HG02798 (cell line): ENCODE results near the gene SOX13.

Source experiments
- ATAC-seq: cut with Tn5 transposase; IDR thresholded peaks from one replicate; pipeline ENCODE4 v1.9.1; 2021; ENCODE audit warnings: mild to moderate bottlenecking; ENCODE audit not compliant: unreplicated experiment, poor library complexity

SOX13 gene

DNA sequence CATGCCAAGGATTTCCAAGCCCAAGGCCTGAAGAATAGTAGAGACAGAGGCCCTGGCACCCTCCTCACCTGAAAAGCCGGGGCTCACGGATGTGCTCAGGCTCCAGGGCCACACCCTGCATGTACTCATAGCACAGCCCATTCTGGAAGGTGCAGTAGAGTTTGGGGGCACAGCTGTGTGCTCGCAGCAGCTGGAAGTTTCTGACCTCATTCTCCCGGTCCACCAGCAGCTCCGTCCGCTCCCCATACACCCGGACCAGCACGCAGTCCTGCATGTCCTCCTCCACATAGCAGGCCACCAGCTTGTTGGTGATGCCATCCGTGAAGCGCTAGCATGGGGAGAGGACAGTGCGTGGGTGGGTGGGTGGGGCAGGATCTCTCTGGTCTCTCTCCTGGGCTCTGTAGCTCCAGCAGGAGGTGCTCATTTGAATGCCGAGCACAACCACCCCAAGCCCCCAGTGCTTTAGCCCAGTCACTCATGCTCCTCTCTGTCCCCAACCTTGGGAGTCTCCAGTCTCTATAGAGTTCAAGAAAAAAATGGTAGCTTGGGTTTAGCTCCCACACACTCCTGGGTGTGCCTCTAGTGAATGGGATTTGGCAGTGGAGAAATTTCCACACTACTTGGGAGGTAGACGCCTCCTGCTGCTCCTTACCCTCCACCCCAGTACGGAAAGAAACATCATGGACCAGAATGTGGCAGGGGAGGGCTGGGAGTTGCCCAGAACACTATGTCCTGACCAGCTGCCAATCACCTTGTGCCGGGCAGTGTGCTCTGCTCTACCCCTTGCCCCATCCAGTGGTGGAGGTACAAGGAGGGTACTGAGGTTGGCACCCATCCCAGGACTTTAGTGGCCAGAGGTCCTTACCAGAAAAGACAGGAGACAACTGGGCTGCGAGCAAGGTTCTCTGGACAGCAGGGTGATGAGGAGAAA, 77.0 kb downstream of the SOX13 start:
- no peak for ATAC-seq

DNA sequence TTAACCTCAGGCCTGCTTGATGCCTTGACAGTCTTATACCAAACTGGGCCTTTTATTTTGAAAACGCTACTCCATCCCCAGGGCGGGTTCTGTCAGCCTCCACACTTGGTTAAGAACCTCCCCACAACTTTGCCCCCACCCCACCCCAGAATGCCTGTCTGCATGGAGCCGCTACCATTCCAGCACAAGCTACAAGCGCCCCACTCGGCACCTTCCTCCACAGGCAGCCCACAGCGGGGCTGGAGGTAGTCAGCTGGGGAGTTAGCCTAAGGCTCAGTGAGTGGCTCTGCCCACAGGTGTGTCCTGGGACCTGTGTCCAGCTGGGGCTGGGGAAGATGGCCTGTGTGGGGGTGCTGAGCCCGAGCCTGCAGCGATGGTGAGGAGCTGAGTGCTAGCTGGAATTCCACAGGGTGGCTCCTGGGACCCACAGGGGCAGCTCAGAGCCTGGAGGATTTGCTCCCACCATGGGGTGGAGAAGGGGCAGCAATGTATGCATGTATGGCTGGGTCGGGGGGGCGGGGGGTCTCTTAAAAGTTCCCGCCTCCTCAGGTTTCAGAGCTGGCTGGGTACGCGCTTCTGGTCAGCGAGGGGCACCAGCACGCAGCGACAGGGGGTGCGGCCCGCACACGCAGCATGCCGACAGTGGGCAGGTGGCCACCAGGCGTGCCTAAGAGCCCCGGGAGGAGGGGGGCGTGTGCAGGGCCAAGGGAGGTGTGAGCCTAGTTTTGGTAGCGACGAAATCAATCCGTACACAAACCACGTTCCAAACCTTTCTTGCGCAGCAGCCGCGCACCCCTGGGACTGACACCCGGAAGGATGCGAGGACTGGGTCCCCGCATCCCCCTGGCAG, 78.0 kb downstream of the SOX13 start:
- no peak for ATAC-seq

GRCh38 chr1:204151552-204152309, 78.8 kb downstream of the SOX13 start, which contains the start of gene ETNK2:
Gene ETNK2, minus strand, starts transcription at chr1:204152044. Its CDS starts 192 bp downstream, at chr1:204151852.
- no peak for ATAC-seq

DNA sequence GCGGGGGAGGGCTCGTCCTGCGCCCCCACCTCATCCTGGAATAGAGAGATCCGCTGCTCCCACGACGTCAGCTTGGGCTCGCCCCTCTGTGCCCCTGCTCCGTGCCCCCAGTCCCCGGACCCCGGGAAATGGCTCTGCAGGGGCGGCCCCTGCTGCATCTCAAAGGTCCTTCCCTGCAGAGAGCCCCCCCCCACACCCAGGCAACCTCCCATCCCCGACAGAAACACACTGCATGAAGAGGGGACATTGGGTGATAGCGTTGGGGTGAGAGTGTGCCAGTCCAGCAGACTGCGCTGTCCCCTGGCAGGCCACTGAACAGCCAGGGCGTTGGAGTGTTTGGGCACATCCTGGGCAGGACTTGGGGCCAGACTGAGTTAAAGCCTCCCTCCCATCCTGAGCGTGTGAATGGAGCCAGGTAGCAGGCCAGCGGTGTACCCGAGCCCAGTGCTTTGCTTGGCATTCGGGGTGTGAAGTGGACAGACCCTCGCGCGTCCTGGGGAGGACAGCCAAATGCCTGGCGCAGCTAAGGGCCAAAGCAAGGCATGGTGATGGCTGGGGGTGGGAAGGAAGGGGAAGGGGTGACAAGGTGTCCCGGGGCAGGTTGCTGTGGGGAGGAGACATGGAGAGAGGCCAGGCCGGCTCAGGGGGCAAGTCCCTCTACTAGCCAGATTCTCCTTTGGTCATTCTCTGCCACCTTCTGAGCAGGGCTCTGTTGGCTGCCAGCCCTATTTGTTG, 79.6 kb downstream of the SOX13 start:
- ATAC-seq = no peak

GRCh38 chr1:204153667-204154066, 80.8 kb downstream of the SOX13 start:
- no peak for ATAC-seq

- no peak for ATAC-seq
These were observed 81.8 kb downstream of the SOX13 start for GRCh38 chr1:204154568-204155255.

GRCh38 chr1:204155881-204156280, 83.0 kb downstream of the SOX13 start:
- ATAC-seq = no peak

DNA sequence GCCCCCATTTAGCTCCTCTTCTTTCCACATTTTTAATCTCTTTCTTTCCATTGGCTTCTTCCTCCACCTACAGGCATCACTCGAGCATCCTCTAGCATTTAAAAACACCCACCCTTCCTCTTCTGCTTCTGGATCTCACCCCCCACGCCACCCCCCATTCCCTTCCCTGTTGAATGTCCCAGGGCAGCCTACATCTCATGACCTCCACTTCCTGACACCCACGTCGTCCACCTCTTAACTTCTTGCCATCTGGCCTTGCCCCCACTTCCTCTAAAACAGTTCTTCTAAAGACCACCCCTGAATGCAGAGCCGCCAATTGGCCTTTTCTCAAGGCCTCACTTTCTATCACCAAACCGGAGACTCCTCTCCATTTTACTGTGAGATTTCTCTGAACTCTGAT, 85.0 kb downstream of the SOX13 start:
- no peak for ATAC-seq

- no peak for ATAC-seq
These were observed 88.9 kb downstream of the SOX13 start for GRCh38 chr1:204161609-204162493.

DNA sequence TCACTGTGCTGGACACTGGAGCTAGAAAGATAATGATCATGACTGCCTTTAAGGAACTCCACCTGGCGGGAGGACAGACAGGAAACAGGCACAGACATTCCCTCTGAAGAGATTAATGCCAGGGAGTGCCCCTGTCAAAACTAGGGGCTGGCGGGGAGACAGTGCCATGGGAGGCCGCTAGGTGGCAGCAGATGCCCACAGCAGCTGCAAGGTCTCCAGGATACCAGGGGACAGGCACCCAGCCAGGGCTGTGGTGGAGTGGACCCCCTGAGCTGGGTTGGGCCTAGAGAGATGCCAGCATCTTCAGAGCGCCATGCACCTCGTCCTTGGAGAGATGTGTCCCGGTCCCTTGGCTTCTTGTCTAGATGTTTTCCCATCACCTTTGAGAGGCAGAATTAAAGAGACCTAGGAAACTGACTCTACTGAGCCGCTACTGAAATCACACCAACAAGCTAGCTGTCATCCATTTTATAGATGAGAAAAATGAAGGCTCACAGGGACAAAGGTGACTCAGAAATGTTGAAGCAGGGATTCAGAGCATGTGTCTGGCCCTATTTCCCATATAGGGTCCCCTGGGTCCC, 89.7 kb downstream of the SOX13 start:
- ATAC-seq = peak; percentile 73

GRCh38 chr1:204166219-204166618, 93.3 kb downstream of the SOX13 start, which contains the start of gene REN:
Gene REN, minus strand, starts transcription at chr1:204166337. Its CDS starts 44 bp downstream, at chr1:204166293.
- no peak for ATAC-seq

GRCh38 chr1:204167730-204168129, 94.8 kb downstream of the SOX13 start:
- ATAC-seq = no peak

DNA sequence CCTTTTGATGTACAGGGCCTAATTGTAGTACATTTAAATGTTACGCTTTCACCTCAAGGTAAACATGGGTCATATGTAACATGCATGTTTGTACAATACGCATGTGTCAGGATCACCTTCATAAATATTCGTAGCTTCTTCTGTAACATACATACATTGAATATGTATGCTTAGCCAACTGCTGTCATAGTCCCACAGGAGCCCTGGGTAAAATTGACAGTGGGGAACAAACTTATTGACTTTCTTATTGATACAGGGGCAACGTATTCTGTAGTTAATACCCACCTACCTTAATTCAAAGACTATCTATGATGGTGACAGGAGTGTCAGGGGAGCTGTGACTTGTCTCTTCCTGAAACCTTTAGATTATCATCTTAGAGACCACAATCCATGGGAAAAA, 96.9 kb downstream of the SOX13 start:
- no peak for ATAC-seq

DNA sequence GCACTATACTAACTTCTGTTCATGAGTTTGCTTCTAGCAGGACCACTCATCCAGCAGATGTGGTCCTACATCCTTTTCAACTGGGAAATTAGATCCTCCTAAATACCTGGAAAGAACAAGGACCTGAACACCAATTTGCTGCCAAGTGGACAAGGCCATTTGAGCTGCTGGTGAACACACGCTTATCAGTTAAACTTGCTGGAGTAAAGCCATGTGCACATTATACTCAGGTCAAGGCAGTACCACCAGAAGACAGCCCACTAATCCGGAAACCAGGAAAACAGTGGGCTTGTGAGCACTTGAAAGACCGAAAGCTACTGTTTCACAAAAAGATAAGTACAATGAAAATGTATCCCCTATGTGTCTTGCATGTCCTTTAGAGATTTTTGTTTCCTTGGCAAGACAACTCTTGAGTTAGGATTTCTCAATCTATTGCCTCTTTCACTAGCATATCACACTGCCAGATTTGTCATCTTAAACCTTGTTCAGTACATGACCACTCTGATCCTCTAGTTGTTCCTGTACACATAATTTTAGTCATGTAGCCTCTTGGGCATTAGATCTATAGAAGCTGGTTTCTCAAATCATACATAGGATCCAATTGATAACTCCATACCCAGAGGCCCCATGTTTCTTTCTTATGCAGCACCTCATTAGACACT, 97.7 kb downstream of the SOX13 start:
- no peak for ATAC-seq

GRCh38 chr1:204171751-204172178, 98.8 kb downstream of the SOX13 start:
- no peak for ATAC-seq

GRCh38 chr1:204172404-204173029, 99.6 kb downstream of the SOX13 start:
- ATAC-seq = no peak

DNA sequence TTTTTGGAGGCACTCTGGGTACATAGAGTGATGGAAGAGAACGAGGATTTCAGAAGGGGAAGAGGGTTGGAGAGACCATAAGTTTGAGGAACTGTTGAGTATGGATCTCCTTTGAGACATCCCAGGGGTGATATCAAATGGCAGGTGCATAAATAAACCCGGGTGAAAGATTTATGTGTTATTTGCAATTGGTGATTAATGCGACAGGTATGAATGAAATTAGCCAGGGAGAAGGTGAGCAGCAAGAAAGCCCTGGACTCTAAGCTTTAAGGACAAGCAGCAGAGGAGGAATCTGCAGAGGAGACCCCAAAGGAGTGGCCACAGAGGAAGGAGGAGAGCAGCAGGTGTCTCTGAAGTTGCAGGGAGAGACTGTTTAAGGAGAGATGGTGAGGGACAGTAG, 102.0 kb downstream of the SOX13 start:
- no peak for ATAC-seq
